ENCODE results near the gene AK6. TPM values are rescaled to one million over a fixed set of nuclear protein-coding genes. Genes with fewer than 3 reads are reported as not detected.
A peak's percentile ranks its signal among the peaks of the same experiment; 100 is the strongest.
"Not testable (repeated sequence)": the region's sequence is repeated elsewhere in the genome, so short reads cannot be mapped to it uniquely, and the experiment has no call there.

Gene AK6
- total RNA-seq, 2 donors from 2014 or later = 8.8 to 12.6 TPM

GRCh38 chr5:69367697-69368279, 1.5 kb downstream of the AK6 start:
- Mint-ChIP-seq H3K36me3 (ENCODE audit: low read depth) (peaks cover 4% of the 10 kb centered on the region), H3K27me3 (no peaks in the 10 kb centered on the region), H3K27ac (peak overlapping the region; percentile 95), H3K4me1 (peaks cover 19% of the 10 kb centered on the region), H3K4me3 (peak overlapping the region; percentile 95)
- no peaks in the 10 kb centered on the region for H3K9me3 ChIP-seq (ENCODE audit: control insufficient read depth, low read length, poor library complexity, severe bottlenecking)
- DNase-seq = no peak
- ATAC-seq = no peak

- ATAC-seq (no peak), DNase-seq (no peak)
- Mint-ChIP-seq H3K27me3 (no peaks in the 10 kb centered on the region), H3K36me3 (ENCODE audit: low read depth) (peaks cover 6% of the 10 kb centered on the region), H3K27ac (no peak overlapping the region), H3K4me3 (no peak overlapping the region), H3K4me1 (peaks cover 25% of the 10 kb centered on the region)
- no peaks in the 10 kb centered on the region for H3K9me3 ChIP-seq (ENCODE audit: control insufficient read depth, low read length, poor library complexity, severe bottlenecking)
These were observed 4.5 kb downstream of the AK6 start for GRCh38 chr5:69364850-69365249.

GRCh38 chr5:69364414-69364813, 4.9 kb downstream of the AK6 start:
- H3K4me3 Mint-ChIP-seq = no peak overlapping the region
- H3K4me1 Mint-ChIP-seq = peaks cover 28% of the 10 kb centered on the region
- H3K36me3 Mint-ChIP-seq (ENCODE audit: low read depth) = peaks cover 6% of the 10 kb centered on the region
- H3K27me3 Mint-ChIP-seq = no peaks in the 10 kb centered on the region
- DNase-seq = no peak
- H3K27ac Mint-ChIP-seq = peak overlapping the region; percentile 83
- H3K9me3 ChIP-seq (ENCODE audit: control insufficient read depth, low read length, poor library complexity, severe bottlenecking) = no peaks in the 10 kb centered on the region
- no peak for ATAC-seq

DNA sequence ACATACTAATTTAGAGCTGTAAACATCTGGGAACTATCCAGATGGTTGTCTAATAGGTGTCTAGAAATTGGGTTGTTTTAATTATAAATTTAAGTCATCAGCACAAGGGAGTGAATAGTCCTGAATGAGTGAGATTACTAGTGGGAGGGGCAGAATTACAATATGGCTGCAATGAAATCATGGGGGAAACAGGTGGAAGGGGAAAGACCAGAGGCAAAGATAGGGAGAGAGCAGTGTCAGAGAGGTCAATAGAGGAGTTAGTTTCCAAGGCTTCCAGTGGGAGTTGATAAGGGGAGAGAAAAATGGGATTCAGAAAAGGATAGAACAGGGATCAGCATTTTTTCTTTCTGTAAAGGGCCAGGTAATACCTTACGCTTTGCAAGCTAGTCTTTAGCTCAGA, 8.9 kb downstream of the AK6 start:
- no peak for DNase-seq
- Mint-ChIP-seq H3K4me3 (no peak overlapping the region), H3K27me3 (no peaks in the 10 kb centered on the region), H3K27ac (peak overlapping the region; percentile 56), H3K36me3 (ENCODE audit: low read depth) (peaks cover 5% of the 10 kb centered on the region), H3K4me1 (peaks cover 23% of the 10 kb centered on the region)
- H3K9me3 ChIP-seq (ENCODE audit: control insufficient read depth, low read length, poor library complexity, severe bottlenecking) = no peaks in the 10 kb centered on the region
- ATAC-seq = no peak

DNA sequence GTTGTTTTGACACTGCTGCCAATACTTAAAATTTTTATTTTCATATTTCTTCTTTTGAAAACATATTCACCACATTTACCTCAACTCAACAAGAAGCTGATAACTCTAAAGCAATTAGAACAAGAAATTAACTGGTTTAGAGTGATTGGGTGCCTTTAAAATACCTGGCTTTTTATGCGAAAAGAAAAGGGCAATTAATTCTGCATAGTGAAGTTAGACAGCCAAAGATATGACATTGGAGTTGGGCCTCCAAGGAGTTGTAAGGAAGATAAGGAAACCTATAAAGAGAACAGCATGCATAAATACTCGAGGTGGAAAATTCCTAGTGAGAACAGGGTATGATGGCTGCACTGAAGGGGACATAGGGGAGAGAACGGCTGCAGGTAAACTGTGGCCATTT, 9.6 kb downstream of the AK6 start:
- H3K4me3 Mint-ChIP-seq = no peak overlapping the region
- DNase-seq (no peak), ATAC-seq (no peak)
- peaks cover 20% of the 10 kb centered on the region for H3K4me1 Mint-ChIP-seq
- H3K36me3 Mint-ChIP-seq (ENCODE audit: low read depth) = peaks cover 3% of the 10 kb centered on the region
- peak overlapping the region; percentile 56 for H3K27ac Mint-ChIP-seq
- no peaks in the 10 kb centered on the region for H3K9me3 ChIP-seq (ENCODE audit: control insufficient read depth, low read length, poor library complexity, severe bottlenecking)
- no peaks in the 10 kb centered on the region for H3K27me3 Mint-ChIP-seq

- no peaks in the 10 kb centered on the region for H3K27me3 Mint-ChIP-seq
- H3K4me1 Mint-ChIP-seq = peaks cover 1% of the 10 kb centered on the region
- H3K4me3 Mint-ChIP-seq = no peak overlapping the region
- H3K36me3 Mint-ChIP-seq (ENCODE audit: low read depth) = peaks cover 2% of the 10 kb centered on the region
- H3K27ac Mint-ChIP-seq = no peak overlapping the region
- ATAC-seq (no peak), DNase-seq (no peak)
- no peaks in the 10 kb centered on the region for H3K9me3 ChIP-seq (ENCODE audit: control insufficient read depth, low read length, poor library complexity, severe bottlenecking)
These were observed 18.7 kb downstream of the AK6 start for GRCh38 chr5:69350664-69351063.

- DNase-seq = no peak
- H3K9me3 ChIP-seq (ENCODE audit: control insufficient read depth, low read length, poor library complexity, severe bottlenecking) = no peaks in the 10 kb centered on the region
- Mint-ChIP-seq H3K4me3 (no peak overlapping the region), H3K27me3 (no peaks in the 10 kb centered on the region), H3K36me3 (ENCODE audit: low read depth) (no peaks in the 10 kb centered on the region), H3K4me1 (no peaks in the 10 kb centered on the region), H3K27ac (no peak overlapping the region)
- no peak for ATAC-seq
These were observed 26.2 kb downstream of the AK6 start for GRCh38 chr5:69343083-69343482.

- H3K9me3 ChIP-seq (ENCODE audit: control insufficient read depth, low read length, poor library complexity, severe bottlenecking) = no peaks in the 10 kb centered on the region
- DNase-seq (no peak), ATAC-seq (no peak)
These were observed 27.7 kb downstream of the AK6 start for GRCh38 chr5:69341520-69342161.

GRCh38 chr5:69335341-69335935, 33.9 kb downstream of the AK6 start:
- DNase-seq (no peak), ATAC-seq (no peak)
- Mint-ChIP-seq H3K4me1 (peaks cover 13% of the 10 kb centered on the region), H3K27me3 (no peaks in the 10 kb centered on the region), H3K4me3 (no peak overlapping the region), H3K27ac (no peak overlapping the region), H3K36me3 (ENCODE audit: low read depth) (no peaks in the 10 kb centered on the region)
- H3K9me3 ChIP-seq (ENCODE audit: control insufficient read depth, low read length, poor library complexity, severe bottlenecking) = no peaks in the 10 kb centered on the region

More at GRCh38 chr5:69341520-69342161, 27.7 kb downstream of the AK6 start:
- Mint-ChIP-seq H3K27ac (no peak overlapping the region), H3K4me1 (no peaks in the 10 kb centered on the region), H3K27me3 (no peaks in the 10 kb centered on the region), H3K36me3 (ENCODE audit: low read depth) (no peaks in the 10 kb centered on the region), H3K4me3 (no peak overlapping the region)

DNA sequence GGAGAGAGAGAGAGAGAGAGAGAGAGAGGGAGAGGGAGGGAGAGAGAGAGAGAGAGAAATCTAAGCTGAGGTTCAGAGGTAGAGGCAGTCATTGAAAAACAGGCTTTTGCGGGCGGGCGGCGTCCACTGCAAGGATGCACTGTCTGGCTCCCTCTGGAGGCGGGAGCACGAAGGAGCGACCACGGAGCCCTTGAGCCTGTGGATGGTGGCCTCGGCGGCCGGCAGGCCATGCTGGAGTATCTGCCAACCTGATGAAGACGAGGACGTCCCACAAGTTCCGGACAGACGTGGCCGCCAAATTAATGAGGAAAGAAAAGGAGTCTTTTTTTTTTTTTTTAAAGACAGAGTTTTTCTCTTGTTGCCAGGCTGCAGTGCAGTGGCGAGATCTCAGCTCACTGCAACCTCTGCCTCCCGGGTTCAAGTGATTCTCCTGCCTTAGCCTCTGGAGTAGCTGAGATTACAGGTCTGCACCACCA, 34.5 kb downstream of the AK6 start:
- no peaks in the 10 kb centered on the region for H3K27me3 Mint-ChIP-seq
- peak overlapping the region; percentile 81 for H3K27ac Mint-ChIP-seq
- H3K4me3 Mint-ChIP-seq = peak overlapping the region; percentile 60
- ATAC-seq = peak; percentile 79
- peak; percentile 52 to 61 (median 53) for DNase-seq
- H3K36me3 Mint-ChIP-seq (ENCODE audit: low read depth) = peaks cover 2% of the 10 kb centered on the region
- H3K9me3 ChIP-seq (ENCODE audit: control insufficient read depth, low read length, poor library complexity, severe bottlenecking) = no peaks in the 10 kb centered on the region
- H3K4me1 Mint-ChIP-seq = peaks cover 13% of the 10 kb centered on the region

DNA sequence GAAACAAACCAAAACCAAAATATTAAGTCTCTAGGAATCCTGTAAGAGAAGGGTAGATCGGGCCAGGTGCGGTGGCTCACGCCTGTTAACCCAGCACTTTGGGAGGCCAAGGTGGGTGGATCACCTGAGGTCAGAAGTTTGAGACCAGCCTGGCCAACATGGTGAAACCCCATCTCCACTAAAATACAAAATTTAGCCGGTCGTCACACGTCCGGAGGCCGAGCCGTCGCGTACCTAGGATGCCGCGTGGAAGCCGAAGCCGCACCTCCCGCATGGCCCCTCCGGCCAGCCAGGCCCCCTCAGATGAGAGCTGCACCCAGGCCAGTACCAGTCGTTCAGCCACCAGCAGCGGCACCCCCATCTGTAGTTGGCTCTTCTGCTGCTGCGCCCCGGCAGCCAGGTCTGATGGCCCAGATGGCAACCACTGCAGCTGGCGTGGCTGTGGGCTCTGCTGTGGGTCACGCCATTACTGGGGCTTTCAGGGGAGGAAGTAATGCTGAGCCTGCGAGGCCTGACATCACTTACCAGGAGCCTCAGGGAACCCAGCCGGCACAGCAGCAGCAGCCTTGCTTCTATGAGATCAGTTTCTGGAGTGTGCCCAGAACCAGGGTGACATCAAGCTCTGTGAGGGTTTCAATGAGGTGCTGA, 35.5 kb downstream of the AK6 start:
- not testable (repeated sequence) for H3K4me3 Mint-ChIP-seq; DNase-seq; H3K27me3 Mint-ChIP-seq; H3K9me3 ChIP-seq (ENCODE audit: control insufficient read depth, low read length, poor library complexity, severe bottlenecking); ATAC-seq; H3K36me3 Mint-ChIP-seq (ENCODE audit: low read depth)
- Mint-ChIP-seq H3K4me1 (peaks cover 13% of the 10 kb centered on the region), H3K27ac (peak overlapping the region; percentile 62)

DNA sequence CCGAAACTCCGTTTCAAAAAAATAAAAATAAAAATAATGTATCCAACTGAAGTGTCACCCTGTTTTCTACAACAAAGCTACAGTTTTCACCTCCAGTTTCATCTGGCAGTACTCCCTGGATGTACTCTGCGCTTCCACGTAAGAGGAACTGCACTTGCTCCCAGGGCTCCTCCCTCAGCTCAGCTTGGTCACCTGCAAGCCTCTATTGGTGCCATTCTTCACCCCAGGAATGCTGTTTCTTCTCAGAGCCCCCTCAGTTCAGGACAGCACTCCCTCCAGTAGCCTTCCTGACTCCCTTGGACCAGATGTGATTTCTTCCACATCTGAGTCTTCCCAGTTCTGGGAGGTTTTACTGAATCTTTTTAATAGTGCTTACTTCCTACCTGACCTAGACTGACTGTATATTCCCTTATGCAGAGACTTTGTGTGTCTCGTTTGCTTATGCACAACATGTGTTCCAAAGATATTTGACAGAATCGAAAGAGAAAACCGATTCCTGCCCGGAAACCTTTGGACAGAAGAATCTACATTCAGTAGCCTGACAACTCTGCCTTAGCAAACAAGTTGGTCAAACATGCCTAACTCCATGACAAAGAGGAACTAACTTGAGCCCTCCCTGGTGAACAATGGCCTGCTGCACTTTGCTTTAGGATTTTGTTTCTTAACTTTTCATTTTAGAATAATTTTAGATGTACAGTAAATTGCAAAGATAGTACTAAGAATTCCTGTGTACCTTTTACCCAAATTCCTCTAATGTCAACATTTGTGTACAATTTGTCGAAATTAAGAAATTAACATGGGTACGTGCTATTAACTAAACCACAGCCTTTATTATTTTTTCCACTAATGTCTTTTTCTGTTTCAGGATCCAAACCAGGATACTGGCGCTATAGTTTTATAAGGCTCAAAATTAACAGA, 37.5 kb downstream of the AK6 start:
- H3K4me1 Mint-ChIP-seq = peaks cover 15% of the 10 kb centered on the region
- H3K27me3 Mint-ChIP-seq = no peaks in the 10 kb centered on the region
- H3K36me3 Mint-ChIP-seq (ENCODE audit: low read depth) = peaks cover 2% of the 10 kb centered on the region

More for the DNA sequence above, 37.5 kb downstream of the AK6 start:
- no peak for DNase-seq
- no peak for ATAC-seq
- Mint-ChIP-seq H3K27ac (peak overlapping the region; percentile 62), H3K4me3 (peak overlapping the region; percentile 82)
- no peaks in the 10 kb centered on the region for H3K9me3 ChIP-seq (ENCODE audit: control insufficient read depth, low read length, poor library complexity, severe bottlenecking)
